Lung (tissue), 12 donors: ENCODE data around the gene GFOD1. TPM values are rescaled to one million over a fixed set of nuclear protein-coding genes. Genes with fewer than 3 reads are reported as not detected.

Experiments
- ATAC-seq: fragments of 200-7000 bp; cut with Tn5 transposase; one replicate; pipeline ENCODE4 v1.9.1; 2020; ENCODE audit warnings: moderate number of reproducible peaks; ENCODE audit not compliant: insufficient read depth, low FRiP score
- DNase-seq, 3 donors: peaks; one replicate each; pipeline ENCODE4 v3.0.0-alpha.2; 2013 to 2017
- H3K27ac ChIP-seq, 2 donors: one replicate each; pipeline ENCODE4 v1.5.1; 2013; ENCODE audit warnings: mild to moderate bottlenecking in 2 of 2, moderate library complexity in 2 of 2, control low read depth in 1 of 2, inconsistent platforms in 1 of 2, low read depth in 1 of 2, low read length in 1 of 2
- H3K27me3 ChIP-seq, 3 donors: one replicate each; pipeline ENCODE4 v1.5.1; 2013; ENCODE audit warnings: low read length in 2 of 3; ENCODE audit not compliant: control insufficient read depth in 3 of 3, insufficient read depth in 3 of 3
- H3K36me3 ChIP-seq, 4 donors: one replicate each; pipeline ENCODE4 v1.5.1; 2013; ENCODE audit warnings: low read length in 4 of 4, mild to moderate bottlenecking in 1 of 4, moderate library complexity in 1 of 4; ENCODE audit not compliant: control insufficient read depth in 4 of 4, insufficient read depth in 4 of 4
- H3K4me1 ChIP-seq, 5 donors: one replicate each; pipeline ENCODE4 v1.5.1; 2013; ENCODE audit warnings: low read length in 5 of 5, mild to moderate bottlenecking in 2 of 5, moderate library complexity in 1 of 5; ENCODE audit not compliant: control insufficient read depth in 5 of 5, insufficient read depth in 5 of 5
- H3K4me3 ChIP-seq: one replicate; pipeline ENCODE4 v1.5.1; 2013; ENCODE audit warnings: mild to moderate bottlenecking, control low read depth, moderate library complexity
- H3K9ac ChIP-seq, 2 donors: one replicate each; pipeline ENCODE4 v1.5.1; 2013; ENCODE audit warnings: low read length in 2 of 2, control low read depth in 1 of 2; ENCODE audit not compliant: insufficient read depth in 1 of 2
- H3K9me3 ChIP-seq, 4 donors: one replicate each; pipeline ENCODE4 v1.5.1; 2013; ENCODE audit warnings: low read length in 3 of 4, mild to moderate bottlenecking in 1 of 4, moderate library complexity in 1 of 4; ENCODE audit not compliant: control insufficient read depth in 4 of 4, insufficient read depth in 3 of 4
- WGBS, 2 donors: extraction: QIAGEN DNeasy Blood & Tissue Kit; methylation state at CpG; one replicate each; pipeline ENCODE4 v1.1.7; 2013; 5-methylcytosine and 5-hydroxymethylcytosine counted together
- polyA plus RNA-seq, 2 donors: library from polyadenylated mRNA; stranded (reverse); fragments of 200-250 nt; gene quantifications; one replicate each; pipeline ENCODE4 v1.2.1, GENCODE V29; 2013
- total RNA-seq, 2 donors: library from RNA; depleted of rRNA in 1 of 2; stranded (reverse); fragments of >200 nt in 1 of 2; gene quantifications; one replicate each; pipeline ENCODE4 v1.2.1, GENCODE V29; 2014 to 2021
- TF ChIP-seq, protein P1 (sequence below): IDR thresholded peaks from 2 replicates; pipeline ENCODE4 v1.5.1; 2012; ENCODE audit warnings: mild to moderate bottlenecking; ENCODE audit errors: control extremely low read depth, extremely low read depth
- donor health status: control.
- donor health status: control.
- donor health status: Bipolar disorder and iron deficiency.
- donor health status: healthy.
- donor health status: DM: yes; HTN: yes; CAD: no.

GFOD1 gene
- total and polyA plus RNA-seq, 4 donors, result 4.0 to 22.8 (median 7.9) TPM

DNA sequence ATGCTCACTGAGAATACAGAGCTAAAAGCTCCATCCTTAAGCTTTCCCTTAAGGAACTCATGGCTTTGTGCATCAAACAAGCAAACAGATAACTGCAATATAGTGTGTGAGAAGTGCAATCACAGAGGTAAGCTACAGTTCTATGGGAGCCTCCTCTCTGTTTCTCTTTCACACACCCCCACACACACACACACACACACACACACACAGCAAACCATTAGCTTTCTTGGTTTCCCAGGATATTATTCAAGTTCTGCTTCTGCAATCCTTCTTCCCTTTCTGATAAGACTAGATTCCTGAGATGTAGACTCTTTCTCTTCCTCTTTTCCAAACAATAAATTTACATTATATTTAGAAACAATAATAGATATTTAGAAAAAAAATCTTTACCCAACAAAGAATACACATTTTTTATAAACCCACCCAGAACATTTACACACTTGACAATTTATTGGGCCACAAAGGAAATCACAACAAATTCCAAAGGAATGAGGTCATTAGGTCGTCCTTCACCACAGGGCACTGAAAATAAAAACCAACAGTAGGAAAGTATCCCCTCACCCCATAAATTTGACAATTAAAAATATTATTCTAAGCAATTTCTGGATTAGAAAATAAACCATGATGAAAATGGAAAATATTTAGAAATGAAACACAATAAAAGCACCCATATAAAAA is 9.3 kb upstream of the GFOD1 start:
- TF ChIP-seq, protein P1, sequence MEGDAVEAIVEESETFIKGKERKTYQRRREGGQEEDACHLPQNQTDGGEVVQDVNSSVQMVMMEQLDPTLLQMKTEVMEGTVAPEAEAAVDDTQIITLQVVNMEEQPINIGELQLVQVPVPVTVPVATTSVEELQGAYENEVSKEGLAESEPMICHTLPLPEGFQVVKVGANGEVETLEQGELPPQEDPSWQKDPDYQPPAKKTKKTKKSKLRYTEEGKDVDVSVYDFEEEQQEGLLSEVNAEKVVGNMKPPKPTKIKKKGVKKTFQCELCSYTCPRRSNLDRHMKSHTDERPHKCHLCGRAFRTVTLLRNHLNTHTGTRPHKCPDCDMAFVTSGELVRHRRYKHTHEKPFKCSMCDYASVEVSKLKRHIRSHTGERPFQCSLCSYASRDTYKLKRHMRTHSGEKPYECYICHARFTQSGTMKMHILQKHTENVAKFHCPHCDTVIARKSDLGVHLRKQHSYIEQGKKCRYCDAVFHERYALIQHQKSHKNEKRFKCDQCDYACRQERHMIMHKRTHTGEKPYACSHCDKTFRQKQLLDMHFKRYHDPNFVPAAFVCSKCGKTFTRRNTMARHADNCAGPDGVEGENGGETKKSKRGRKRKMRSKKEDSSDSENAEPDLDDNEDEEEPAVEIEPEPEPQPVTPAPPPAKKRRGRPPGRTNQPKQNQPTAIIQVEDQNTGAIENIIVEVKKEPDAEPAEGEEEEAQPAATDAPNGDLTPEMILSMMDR, result no peak
- 27 to 51% methylated on average over 1 of the region's 1 CpG for WGBS, 2 donors
- Histone ChIP-seq H3K27ac (no peak overlapping the region), H3K36me3 (no peaks in the 10 kb centered on the region), H3K4me3 (no peak overlapping the region), H3K9me3 (no peaks in the 10 kb centered on the region), H3K27me3 (no peaks in the 10 kb centered on the region), H3K4me1 (peaks cover 0 to 11% (median 0%) of the 10 kb centered on the region in 5 donors), H3K9ac (no peak overlapping the region)
- DNase-seq (no peak), ATAC-seq (no peak)

DNA sequence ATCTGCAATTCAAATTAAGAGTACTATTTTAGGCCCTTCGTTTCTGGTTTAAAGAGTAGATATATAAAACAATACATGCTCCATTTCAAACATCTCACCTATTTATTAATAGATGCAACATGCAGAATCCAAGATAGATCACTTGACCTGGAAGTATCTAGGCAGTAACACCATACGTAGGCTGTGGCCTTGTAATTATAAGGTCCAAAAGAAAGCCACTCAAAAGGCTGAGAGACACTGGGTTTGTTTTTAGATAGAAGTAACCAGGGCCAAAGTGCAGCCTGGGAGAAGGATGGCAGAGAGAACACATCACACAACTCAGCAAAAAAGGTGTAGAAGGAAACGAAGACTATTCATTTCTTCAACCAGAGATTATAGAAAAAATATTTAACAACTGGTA is 8.4 kb upstream of the GFOD1 start:
- no peak for DNase-seq
- no peak overlapping the region for H3K9ac ChIP-seq
- H3K36me3 ChIP-seq, result no peaks in the 10 kb centered on the region
- TF ChIP-seq, protein P1, result no peak
- peaks cover 0 to 11% (median 0%) of the 10 kb centered on the region in 5 donors for H3K4me1 ChIP-seq
- WGBS, 2 donors, result 84 to 93% methylated on average over 3 of the region's 3 CpGs
- H3K27me3 ChIP-seq, result no peaks in the 10 kb centered on the region
- H3K4me3 ChIP-seq, result no peak overlapping the region
- H3K9me3 ChIP-seq, result no peaks in the 10 kb centered on the region
- peak overlapping the region in 1 of 2 donors; percentile 48 for H3K27ac ChIP-seq
- ATAC-seq, result no peak

DNA sequence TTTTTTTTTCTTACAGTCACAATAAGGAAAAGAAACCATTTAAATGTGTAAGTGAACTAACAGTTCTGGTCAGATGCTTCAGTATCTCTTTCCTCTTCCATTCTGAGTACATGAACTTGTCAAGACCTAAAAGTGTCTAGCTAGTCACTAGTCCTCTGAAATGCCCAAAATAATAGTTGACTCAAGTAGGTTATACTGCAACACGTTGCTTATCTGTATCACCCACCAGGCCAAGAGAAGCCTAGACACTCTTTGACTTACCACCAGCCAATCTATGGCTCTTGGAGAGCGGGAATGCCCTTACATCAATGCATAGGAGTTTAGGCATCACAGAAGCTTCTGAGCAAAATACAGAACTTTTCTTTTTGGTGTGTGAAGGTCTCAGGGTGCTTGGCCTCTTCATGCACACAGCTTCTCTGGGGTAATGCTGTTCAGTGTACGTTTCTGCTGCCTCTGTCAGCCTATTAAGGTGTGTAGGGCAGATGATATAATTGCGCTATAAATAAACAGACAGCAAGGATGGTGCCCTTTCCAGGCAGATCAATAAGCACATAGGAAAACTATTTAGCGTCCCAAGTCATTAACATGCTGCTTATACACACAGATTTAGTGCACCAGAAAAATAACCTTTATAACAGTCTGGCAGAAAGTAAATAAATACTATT is 7.8 kb upstream of the GFOD1 start:
- Histone ChIP-seq H3K27ac (peak overlapping the region in 1 of 2 donors; percentile 73), H3K27me3 (no peaks in the 10 kb centered on the region), H3K4me3 (no peak overlapping the region), H3K9me3 (no peaks in the 10 kb centered on the region), H3K9ac (no peak overlapping the region), H3K4me1 (peaks cover 0 to 11% (median 0%) of the 10 kb centered on the region in 5 donors), H3K36me3 (no peaks in the 10 kb centered on the region)
- ATAC-seq, result no peak
- 91 to 93% methylated on average over 5 of the region's 5 CpGs for WGBS, 2 donors
- no peak for DNase-seq
- TF ChIP-seq, protein P1, result no peak
